ENCODE data around the gene PIGT.

Gene PIGT

GRCh38 chr20:45450097-45450818, 34.3 kb downstream of the PIGT start:
- no peak for TF ChIP-seq GATA2 (IDR thresholded peaks at IDR 0.05; ENCODE audit: low read depth, low read length)
- no peak for TF ChIP-seq GATA3 (IDR thresholded peaks at IDR 0.05; ENCODE audit: low read depth, low read length)

GRCh38 chr20:45452238-45452637, 36.3 kb downstream of the PIGT start:
- TF ChIP-seq GATA3 (IDR thresholded peaks at IDR 0.05; ENCODE audit: low read depth, low read length): no peak
- TF ChIP-seq GATA2 (IDR thresholded peaks at IDR 0.05; ENCODE audit: low read depth, low read length): no peak

- no peak for TF ChIP-seq GATA2 (IDR thresholded peaks at IDR 0.05; ENCODE audit: low read depth, low read length)
- no peak for TF ChIP-seq GATA3 (IDR thresholded peaks at IDR 0.05; ENCODE audit: low read depth, low read length)
These were observed 37.1 kb downstream of the PIGT start for GRCh38 chr20:45452772-45453691.

- TF ChIP-seq GATA3 (IDR thresholded peaks at IDR 0.05; ENCODE audit: low read depth, low read length) (no peak), GATA2 (IDR thresholded peaks at IDR 0.05; ENCODE audit: low read depth, low read length) (no peak)
These were observed 40.7 kb downstream of the PIGT start for GRCh38 chr20:45456632-45457031.

GRCh38 chr20:45459606-45460005, 43.7 kb downstream of the PIGT start:
- TF ChIP-seq GATA3 (IDR thresholded peaks at IDR 0.05; ENCODE audit: low read depth, low read length): no peak
- TF ChIP-seq GATA2 (IDR thresholded peaks at IDR 0.05; ENCODE audit: low read depth, low read length): no peak

- no peak for TF ChIP-seq GATA3 (IDR thresholded peaks at IDR 0.05; ENCODE audit: low read depth, low read length)
- TF ChIP-seq GATA2 (IDR thresholded peaks at IDR 0.05; ENCODE audit: low read depth, low read length): no peak
These were observed 45.3 kb downstream of the PIGT start for GRCh38 chr20:45461225-45461624.

- TF ChIP-seq GATA3 (IDR thresholded peaks at IDR 0.05; ENCODE audit: low read depth, low read length) (no peak), GATA2 (IDR thresholded peaks at IDR 0.05; ENCODE audit: low read depth, low read length) (no peak)
These were observed 47.0 kb downstream of the PIGT start for GRCh38 chr20:45462711-45463509.

- no peak for TF ChIP-seq GATA2 (IDR thresholded peaks at IDR 0.05; ENCODE audit: low read depth, low read length)
- no peak for TF ChIP-seq GATA3 (IDR thresholded peaks at IDR 0.05; ENCODE audit: low read depth, low read length)
These were observed 47.8 kb downstream of the PIGT start for GRCh38 chr20:45463709-45464108.

- TF ChIP-seq GATA2 (IDR thresholded peaks at IDR 0.05; ENCODE audit: low read depth, low read length): no peak
- TF ChIP-seq GATA3 (IDR thresholded peaks at IDR 0.05; ENCODE audit: low read depth, low read length): no peak
These were observed 49.7 kb downstream of the PIGT start for GRCh38 chr20:45465491-45466266.

GRCh38 chr20:45467172-45467571, 51.2 kb downstream of the PIGT start:
- no peak for TF ChIP-seq GATA3 (IDR thresholded peaks at IDR 0.05; ENCODE audit: low read depth, low read length)
- TF ChIP-seq GATA2 (IDR thresholded peaks at IDR 0.05; ENCODE audit: low read depth, low read length): no peak

- no peak for TF ChIP-seq GATA3 (IDR thresholded peaks at IDR 0.05; ENCODE audit: low read depth, low read length)
- no peak for TF ChIP-seq GATA2 (IDR thresholded peaks at IDR 0.05; ENCODE audit: low read depth, low read length)
These were observed 51.9 kb downstream of the PIGT start for GRCh38 chr20:45467861-45468260.

GRCh38 chr20:45469336-45470261, 53.7 kb downstream of the PIGT start, which contains the start of gene WFDC2:
Gene WFDC2 (plus strand): TSS chr20:45469753. CDS start chr20:45469782, 29 bp downstream.
- TF ChIP-seq GATA3 (IDR thresholded peaks at IDR 0.05; ENCODE audit: low read depth, low read length): no peak
- TF ChIP-seq GATA2 (IDR thresholded peaks at IDR 0.05; ENCODE audit: low read depth, low read length): no peak
